H7 (cell line): Measurements from ENCODE around the gene HNRNPLL. TPM values are rescaled to one million over a fixed set of nuclear protein-coding genes. Genes with fewer than 3 reads are reported as not detected.

ENCODE experiments used
- DNase-seq: peaks from one replicate; pipeline ENCODE4 v3.0.0; 2012
- H3K27me3 ChIP-seq: 2 replicates; pipeline ENCODE4 v1.6.0; 2011; ENCODE audit warnings: mild to moderate bottlenecking, low read length; ENCODE audit not compliant: control insufficient read depth, insufficient read depth
- H3K36me3 ChIP-seq: replicated peaks from 2 replicates; pipeline ENCODE4 v1.5.1; 2011; ENCODE audit warnings: low read length; ENCODE audit not compliant: control insufficient read depth, insufficient read depth
- H3K4me3 ChIP-seq: 2 replicates; pipeline ENCODE4 v1.5.1; 2011; ENCODE audit warnings: low read depth, mild to moderate bottlenecking, control low read depth, low read length, moderate library complexity; ENCODE audit not compliant: insufficient read depth
- total RNA-seq: library from RNA; depleted of rRNA; stranded (reverse); fragments of >200 nt; shearing (Covaris generic); gene quantifications from 2 replicates; pipeline ENCODE4 v1.2.3, GENCODE V29; 2014

The HNRNPLL gene
- total RNA-seq, 1 experiment from 2014 or later = 72.1 TPM

GRCh38 chr2:38527338-38528007 lies 75.3 kb downstream of the HNRNPLL start:
- DNase-seq = no peak

GRCh38 chr2:38526195-38526594 lies 76.5 kb downstream of the HNRNPLL start:
- no peaks in the 10 kb centered on the region; the same call in 1 of the 2 replicates for H3K27me3 ChIP-seq
- no peaks in the 10 kb centered on the region for H3K36me3 ChIP-seq
- no peak overlapping the region for H3K4me3 ChIP-seq
- DNase-seq = no peak

More at GRCh38 chr2:38527338-38528007, 75.3 kb downstream of the HNRNPLL start:
- Histone ChIP-seq H3K27me3 (no peaks in the 10 kb centered on the region; the same call in 1 of the 2 replicates), H3K36me3 (no peaks in the 10 kb centered on the region), H3K4me3 (peak overlapping the region; percentile 11; the same call in 1 of the 2 replicates)

- Histone ChIP-seq H3K27me3 (no peaks in the 10 kb centered on the region; the same call in 1 of the 2 replicates), H3K4me3 (no peak overlapping the region), H3K36me3 (no peaks in the 10 kb centered on the region)
- no peak for DNase-seq
These were observed 78.1 kb downstream of the HNRNPLL start for GRCh38 chr2:38524580-38524979.

- Histone ChIP-seq H3K4me3 (no peak overlapping the region), H3K36me3 (no peaks in the 10 kb centered on the region), H3K27me3 (no peaks in the 10 kb centered on the region; the same call in 1 of the 2 replicates)
- DNase-seq = peak; percentile 78
These were observed 78.8 kb downstream of the HNRNPLL start for GRCh38 chr2:38523728-38524437.

GRCh38 chr2:38522754-38523349 lies 79.9 kb downstream of the HNRNPLL start:
- H3K27me3 ChIP-seq = no peaks in the 10 kb centered on the region; the same call in 1 of the 2 replicates
- no peaks in the 10 kb centered on the region for H3K36me3 ChIP-seq
- DNase-seq = no peak
- no peak overlapping the region for H3K4me3 ChIP-seq

- H3K4me3 ChIP-seq = no peak overlapping the region
- H3K27me3 ChIP-seq = no peaks in the 10 kb centered on the region; the same call in 1 of the 2 replicates
- H3K36me3 ChIP-seq = no peaks in the 10 kb centered on the region
- no peak for DNase-seq
These were observed 80.9 kb downstream of the HNRNPLL start for GRCh38 chr2:38521835-38522234.

- DNase-seq = no peak
- H3K4me3 ChIP-seq = no peak overlapping the region
- no peaks in the 10 kb centered on the region for H3K27me3 ChIP-seq
- H3K36me3 ChIP-seq = no peaks in the 10 kb centered on the region
These were observed 85.4 kb downstream of the HNRNPLL start for GRCh38 chr2:38517284-38517683.

- H3K36me3 ChIP-seq = no peaks in the 10 kb centered on the region
- DNase-seq = no peak
- no peak overlapping the region for H3K4me3 ChIP-seq
These were observed 86.2 kb downstream of the HNRNPLL start for GRCh38 chr2:38516526-38516925.

GRCh38 chr2:38516122-38516521 lies 86.6 kb downstream of the HNRNPLL start:
- H3K4me3 ChIP-seq = no peak overlapping the region
- no peak for DNase-seq
- H3K36me3 ChIP-seq = no peaks in the 10 kb centered on the region

More at GRCh38 chr2:38516526-38516925, 86.2 kb downstream of the HNRNPLL start:
- no peaks in the 10 kb centered on the region for H3K27me3 ChIP-seq

GRCh38 chr2:38515155-38516074 lies 87.3 kb downstream of the HNRNPLL start:
- Histone ChIP-seq H3K36me3 (no peaks in the 10 kb centered on the region), H3K4me3 (no peak overlapping the region), H3K27me3 (no peaks in the 10 kb centered on the region)
- no peak for DNase-seq

More at GRCh38 chr2:38516122-38516521, 86.6 kb downstream of the HNRNPLL start:
- H3K27me3 ChIP-seq = no peaks in the 10 kb centered on the region

- DNase-seq = no peak
- Histone ChIP-seq H3K4me3 (no peak overlapping the region), H3K36me3 (no peaks in the 10 kb centered on the region), H3K27me3 (no peaks in the 10 kb centered on the region)
These were observed 88.0 kb downstream of the HNRNPLL start for GRCh38 chr2:38514603-38515154.

- H3K4me3 ChIP-seq = no peak overlapping the region
- peaks cover 1% of the 10 kb centered on the region; the same call in 1 of the 2 replicates for H3K27me3 ChIP-seq
- no peaks in the 10 kb centered on the region for H3K36me3 ChIP-seq
- DNase-seq = no peak
These were observed 90.5 kb downstream of the HNRNPLL start for GRCh38 chr2:38512211-38512610.
